ENCODE measurements around the gene ADORA2B.

GRCh38 chr17:15957608-15958307 lies 12.8 kb downstream of the ADORA2B start:
- TF ChIP-seq BHLHE40 (IDR thresholded peaks at IDR 0.05; ENCODE audit: low read depth, low read length) (no peak), RFX5 (IDR thresholded peaks at IDR 0.05; ENCODE audit: low read depth, low read length) (no peak), RAD21 (IDR thresholded peaks at IDR 0.05; ENCODE audit: low read length) (no peak), MAFK (IDR thresholded peaks at IDR 0.05; ENCODE audit: low read depth, low read length) (no peak), CHD1 (IDR thresholded peaks at IDR 0.05; ENCODE audit: low read depth, low read length) (no peak)
- TF ChIP-seq, protein P1, sequence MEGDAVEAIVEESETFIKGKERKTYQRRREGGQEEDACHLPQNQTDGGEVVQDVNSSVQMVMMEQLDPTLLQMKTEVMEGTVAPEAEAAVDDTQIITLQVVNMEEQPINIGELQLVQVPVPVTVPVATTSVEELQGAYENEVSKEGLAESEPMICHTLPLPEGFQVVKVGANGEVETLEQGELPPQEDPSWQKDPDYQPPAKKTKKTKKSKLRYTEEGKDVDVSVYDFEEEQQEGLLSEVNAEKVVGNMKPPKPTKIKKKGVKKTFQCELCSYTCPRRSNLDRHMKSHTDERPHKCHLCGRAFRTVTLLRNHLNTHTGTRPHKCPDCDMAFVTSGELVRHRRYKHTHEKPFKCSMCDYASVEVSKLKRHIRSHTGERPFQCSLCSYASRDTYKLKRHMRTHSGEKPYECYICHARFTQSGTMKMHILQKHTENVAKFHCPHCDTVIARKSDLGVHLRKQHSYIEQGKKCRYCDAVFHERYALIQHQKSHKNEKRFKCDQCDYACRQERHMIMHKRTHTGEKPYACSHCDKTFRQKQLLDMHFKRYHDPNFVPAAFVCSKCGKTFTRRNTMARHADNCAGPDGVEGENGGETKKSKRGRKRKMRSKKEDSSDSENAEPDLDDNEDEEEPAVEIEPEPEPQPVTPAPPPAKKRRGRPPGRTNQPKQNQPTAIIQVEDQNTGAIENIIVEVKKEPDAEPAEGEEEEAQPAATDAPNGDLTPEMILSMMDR (conservative IDR thresholded peaks at IDR 0.05; ENCODE audit: low read depth, low read length) = no peak

Measured in IMR-90 (cell line).